GM21381 (cell line): ENCODE data around the gene DIP2B.
"Not testable (repeated sequence)": the region's sequence is repeated elsewhere in the genome, so short reads cannot be mapped to it uniquely, and the experiment has no call there.

Source experiments
- ATAC-seq: cut with Tn5 transposase; IDR thresholded peaks from one replicate; pipeline ENCODE4 v1.9.1; 2021; ENCODE audit warnings: mild to moderate bottlenecking, moderate library complexity; ENCODE audit not compliant: unreplicated experiment

The DIP2B gene

GRCh38 chr12:50550530-50551223 is 45.9 kb downstream of the DIP2B start:
- ATAC-seq: no peak

GRCh38 chr12:50551866-50552265 is 47.1 kb downstream of the DIP2B start:
- ATAC-seq: no peak

GRCh38 chr12:50554651-50555050 is 49.9 kb downstream of the DIP2B start:
- no peak for ATAC-seq

- no peak for ATAC-seq
Observed at GRCh38 chr12:50555471-50555885, 50.7 kb downstream of the DIP2B start.

GRCh38 chr12:50556273-50556672 is 51.5 kb downstream of the DIP2B start:
- no peak for ATAC-seq

- not testable (repeated sequence) for ATAC-seq
Observed at GRCh38 chr12:50556796-50557195, 52.0 kb downstream of the DIP2B start.

GRCh38 chr12:50557421-50557820 is 52.6 kb downstream of the DIP2B start:
- ATAC-seq: no peak

- ATAC-seq: no peak
Observed at GRCh38 chr12:50558970-50559369, 54.2 kb downstream of the DIP2B start.

GRCh38 chr12:50562520-50563433 is 58.0 kb downstream of the DIP2B start:
- ATAC-seq: no peak

- ATAC-seq: no peak
Observed at GRCh38 chr12:50563434-50563787, 58.6 kb downstream of the DIP2B start.

GRCh38 chr12:50564237-50564947 is 59.6 kb downstream of the DIP2B start:
- no peak for ATAC-seq

GRCh38 chr12:50564948-50565297 is 60.1 kb downstream of the DIP2B start:
- no peak for ATAC-seq

- no peak for ATAC-seq
Observed at GRCh38 chr12:50566066-50566465, 61.3 kb downstream of the DIP2B start.

- no peak for ATAC-seq
Observed at GRCh38 chr12:50567926-50568325, 63.1 kb downstream of the DIP2B start.

- ATAC-seq: no peak
Observed at GRCh38 chr12:50568338-50569091, 63.7 kb downstream of the DIP2B start.

GRCh38 chr12:50569321-50569720 is 64.5 kb downstream of the DIP2B start:
- no peak for ATAC-seq

GRCh38 chr12:50569876-50570275 is 65.1 kb downstream of the DIP2B start:
- ATAC-seq: no peak

- ATAC-seq: no peak
Observed at GRCh38 chr12:50571786-50572185, 67.0 kb downstream of the DIP2B start.

GRCh38 chr12:50572287-50572686 is 67.5 kb downstream of the DIP2B start:
- no peak for ATAC-seq

- ATAC-seq: no peak
Observed at GRCh38 chr12:50572760-50573159, 68.0 kb downstream of the DIP2B start.

- no peak for ATAC-seq
Observed at GRCh38 chr12:50573271-50573670, 68.5 kb downstream of the DIP2B start.
